ENCODE measurements around the gene PAQR9. TPM values are rescaled to one million over a fixed set of nuclear protein-coding genes. Genes with fewer than 3 reads are reported as not detected.

Gene PAQR9
- total RNA-seq, 4 donors from 2014 or later = 0.20 to 1.0 (median 0.27) TPM; not detected in 1

DNA sequence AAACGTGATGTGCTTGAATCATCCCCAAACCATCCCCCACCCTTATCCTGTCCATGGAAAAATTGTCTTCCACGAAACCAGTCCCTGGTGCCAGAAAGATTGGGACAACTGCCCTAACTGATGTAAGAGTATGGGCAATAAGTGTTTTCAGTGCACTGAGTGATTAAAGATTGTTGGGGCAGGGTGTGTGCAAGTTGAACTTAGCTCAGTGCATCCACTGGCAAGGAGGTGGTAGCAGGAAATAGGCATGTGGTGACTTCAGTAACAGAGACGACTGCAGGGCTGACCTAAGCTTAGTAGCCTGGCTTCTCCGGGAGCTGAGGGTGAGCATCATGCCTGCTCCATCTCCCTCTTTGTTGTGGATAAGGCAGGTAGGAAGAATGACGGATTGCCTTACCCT lies 27.5 kb downstream of the PAQR9 start:
- no peaks in the 10 kb centered on the region for H3K4me1 ChIP-seq
- ATAC-seq (no peak), DNase-seq (no peak)
- H3K27ac ChIP-seq = no peak overlapping the region
- in situ Hi-C loops (cut with MboI; ENCODE audit: low sequenced_read_pairs in 4 of 4) = loop anchor here in 1 of 4 donors (10.0 kb wide), 1 partner anchor 59 kb away; no protein-coding TSS in a partner anchor
- H3K27me3 ChIP-seq = no peaks in the 10 kb centered on the region
- H3K9me3 ChIP-seq = no peaks in the 10 kb centered on the region
- TF ChIP-seq POLR2A (IDR thresholded peaks at IDR 0.05) = no peak
- TF ChIP-seq, protein P1, sequence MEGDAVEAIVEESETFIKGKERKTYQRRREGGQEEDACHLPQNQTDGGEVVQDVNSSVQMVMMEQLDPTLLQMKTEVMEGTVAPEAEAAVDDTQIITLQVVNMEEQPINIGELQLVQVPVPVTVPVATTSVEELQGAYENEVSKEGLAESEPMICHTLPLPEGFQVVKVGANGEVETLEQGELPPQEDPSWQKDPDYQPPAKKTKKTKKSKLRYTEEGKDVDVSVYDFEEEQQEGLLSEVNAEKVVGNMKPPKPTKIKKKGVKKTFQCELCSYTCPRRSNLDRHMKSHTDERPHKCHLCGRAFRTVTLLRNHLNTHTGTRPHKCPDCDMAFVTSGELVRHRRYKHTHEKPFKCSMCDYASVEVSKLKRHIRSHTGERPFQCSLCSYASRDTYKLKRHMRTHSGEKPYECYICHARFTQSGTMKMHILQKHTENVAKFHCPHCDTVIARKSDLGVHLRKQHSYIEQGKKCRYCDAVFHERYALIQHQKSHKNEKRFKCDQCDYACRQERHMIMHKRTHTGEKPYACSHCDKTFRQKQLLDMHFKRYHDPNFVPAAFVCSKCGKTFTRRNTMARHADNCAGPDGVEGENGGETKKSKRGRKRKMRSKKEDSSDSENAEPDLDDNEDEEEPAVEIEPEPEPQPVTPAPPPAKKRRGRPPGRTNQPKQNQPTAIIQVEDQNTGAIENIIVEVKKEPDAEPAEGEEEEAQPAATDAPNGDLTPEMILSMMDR (IDR thresholded peaks at IDR 0.05 in 4 of 5, conservative IDR thresholded peaks at IDR 0.05 in 1 of 5) = no peak
- H3K36me3 ChIP-seq = no peaks in the 10 kb centered on the region
- H3K4me3 ChIP-seq = no peak overlapping the region
- intact Hi-C loops (cut with DNase I; ENCODE audit: low total_unique reads) = no loop called here

DNA sequence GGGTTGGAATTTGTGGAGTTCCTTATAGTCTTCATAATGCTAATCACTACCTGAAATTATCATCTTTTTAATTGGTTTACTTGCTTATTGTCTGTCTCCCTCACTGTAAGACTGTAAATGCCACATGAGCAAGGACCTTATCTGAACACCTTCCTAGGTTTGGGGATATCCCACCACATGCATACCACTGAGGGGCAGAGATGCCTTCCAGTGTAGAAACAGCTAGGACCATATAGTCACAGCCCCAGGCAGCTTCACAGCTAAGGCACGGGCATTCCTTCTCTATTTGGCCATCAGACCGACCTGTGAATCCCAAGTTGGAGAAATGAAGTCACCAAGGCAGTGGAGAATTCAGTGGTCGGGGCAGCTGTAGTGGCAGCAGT lies 28.6 kb downstream of the PAQR9 start:
- no peak overlapping the region for H3K27ac ChIP-seq
- no peaks in the 10 kb centered on the region for H3K27me3 ChIP-seq
- H3K4me3 ChIP-seq = no peak overlapping the region
- intact Hi-C loops (cut with DNase I; ENCODE audit: low total_unique reads) = no loop called here
- no peaks in the 10 kb centered on the region for H3K36me3 ChIP-seq
- TF ChIP-seq POLR2A (IDR thresholded peaks at IDR 0.05) = no peak
- TF ChIP-seq, protein P1 (IDR thresholded peaks at IDR 0.05 in 4 of 5, conservative IDR thresholded peaks at IDR 0.05 in 1 of 5) = no peak
- DNase-seq (no peak), ATAC-seq (no peak)
- H3K9me3 ChIP-seq = no peaks in the 10 kb centered on the region
- H3K4me1 ChIP-seq = no peaks in the 10 kb centered on the region
- in situ Hi-C loops (cut with MboI; ENCODE audit: low sequenced_read_pairs in 4 of 4) = loop anchor here in 3 of 4 donors (5.0 to 10.0 kb wide), 2 partner anchors 57 to 60 kb away; no protein-coding TSS in a partner anchor

DNA sequence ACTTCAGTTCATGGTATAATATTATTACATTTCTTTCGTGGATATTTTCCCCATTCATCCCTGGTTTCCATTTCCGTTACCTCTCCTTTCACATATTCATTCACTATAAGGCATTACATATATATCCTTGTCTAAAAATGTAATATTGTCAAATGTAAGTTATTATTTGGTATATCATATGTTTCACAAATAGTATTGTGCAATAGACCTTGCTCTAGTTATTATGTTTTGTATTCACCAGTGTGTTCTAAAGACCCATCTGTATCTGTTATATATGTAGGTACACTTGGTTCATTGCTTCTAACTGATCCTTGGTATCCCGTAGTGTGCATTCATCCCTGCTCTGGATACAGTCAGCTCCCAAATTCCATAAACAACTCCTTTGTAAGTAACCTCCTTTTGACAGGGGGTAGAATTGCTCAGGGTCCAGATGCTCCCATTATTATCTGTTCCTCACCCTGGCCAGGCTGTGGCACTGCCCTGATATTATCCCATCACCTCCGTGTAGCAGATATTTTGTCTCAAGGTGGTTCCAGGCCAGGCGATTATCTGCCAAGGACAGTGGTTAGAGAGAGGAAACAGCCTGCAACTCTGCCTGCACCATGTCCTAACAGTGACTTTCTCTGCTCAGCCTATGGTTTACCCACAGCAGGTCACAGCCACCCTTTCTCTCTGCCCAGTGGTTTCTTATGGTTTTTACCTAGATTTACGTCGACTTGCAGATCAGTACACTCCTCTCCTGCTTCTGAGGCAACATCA lies 29.2 kb downstream of the PAQR9 start:
- no peak for TF ChIP-seq POLR2A (IDR thresholded peaks at IDR 0.05)
- TF ChIP-seq, protein P1 (IDR thresholded peaks at IDR 0.05 in 4 of 5, conservative IDR thresholded peaks at IDR 0.05 in 1 of 5) = no peak
- in situ Hi-C loops (cut with MboI; ENCODE audit: low sequenced_read_pairs in 4 of 4) (loop anchor here in 3 of 4 donors (5.0 to 10.0 kb wide), 2 partner anchors 58 to 60 kb away; no protein-coding TSS in a partner anchor), intact Hi-C loops (cut with DNase I; ENCODE audit: low total_unique reads) (no loop called here)
- Histone ChIP-seq H3K27me3 (no peaks in the 10 kb centered on the region), H3K36me3 (no peaks in the 10 kb centered on the region), H3K27ac (no peak overlapping the region), H3K4me3 (no peak overlapping the region), H3K9me3 (no peaks in the 10 kb centered on the region), H3K4me1 (no peaks in the 10 kb centered on the region)
- ATAC-seq (no peak), DNase-seq (no peak)

DNA sequence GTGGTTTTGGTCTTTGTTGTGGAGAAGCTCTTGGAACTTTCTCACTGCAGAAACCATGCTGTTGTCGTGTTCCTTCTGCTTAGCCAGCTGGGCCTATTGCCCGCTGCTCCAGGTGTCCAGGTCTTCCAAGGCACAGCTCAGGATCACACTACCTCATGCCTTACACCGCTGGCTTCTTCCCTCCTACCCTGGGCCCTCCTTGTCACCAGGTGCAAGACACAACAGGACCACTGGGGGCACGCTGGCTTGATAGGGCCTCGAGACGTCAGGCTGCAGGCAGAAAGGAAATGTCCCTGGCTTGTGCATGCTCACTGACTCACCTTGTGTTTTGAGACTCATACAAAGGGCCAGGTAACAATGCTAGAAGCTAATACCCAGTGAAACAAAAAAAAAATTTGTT lies 32.3 kb downstream of the PAQR9 start:
- in situ Hi-C loops (cut with MboI; ENCODE audit: low sequenced_read_pairs in 4 of 4) = loop anchor here in 3 of 4 donors (5.0 to 10.0 kb wide), 2 partner anchors 61 to 64 kb away; no protein-coding TSS in a partner anchor
- H3K4me1 ChIP-seq = no peaks in the 10 kb centered on the region

More for the DNA sequence above, 32.3 kb downstream of the PAQR9 start:
- Histone ChIP-seq H3K4me3 (no peak overlapping the region), H3K27me3 (no peaks in the 10 kb centered on the region), H3K27ac (no peak overlapping the region), H3K36me3 (no peaks in the 10 kb centered on the region), H3K9me3 (no peaks in the 10 kb centered on the region)
- intact Hi-C loops (cut with DNase I; ENCODE audit: low total_unique reads) = no loop called here
- TF ChIP-seq POLR2A (IDR thresholded peaks at IDR 0.05) = no peak
- TF ChIP-seq, protein P1 (IDR thresholded peaks at IDR 0.05 in 4 of 5, conservative IDR thresholded peaks at IDR 0.05 in 1 of 5) = no peak
- DNase-seq (no peak), ATAC-seq (no peak)
